Stimulated activated CD8-positive, alpha-beta memory T cell treated with anti-CD3 and anti-CD28 coated beads, Interleukin-12 subunit alpha, Interleukin-12 subunit beta, amount 100 ng/mL, for 1 hour (primary cell): ENCODE measurements around the gene DNAJC5.

Experiments used
- DNase-seq: peaks from one replicate; pipeline ENCODE4 v3.0.0-alpha.2; 2020; ENCODE audit warnings: low read depth

Gene DNAJC5

DNA sequence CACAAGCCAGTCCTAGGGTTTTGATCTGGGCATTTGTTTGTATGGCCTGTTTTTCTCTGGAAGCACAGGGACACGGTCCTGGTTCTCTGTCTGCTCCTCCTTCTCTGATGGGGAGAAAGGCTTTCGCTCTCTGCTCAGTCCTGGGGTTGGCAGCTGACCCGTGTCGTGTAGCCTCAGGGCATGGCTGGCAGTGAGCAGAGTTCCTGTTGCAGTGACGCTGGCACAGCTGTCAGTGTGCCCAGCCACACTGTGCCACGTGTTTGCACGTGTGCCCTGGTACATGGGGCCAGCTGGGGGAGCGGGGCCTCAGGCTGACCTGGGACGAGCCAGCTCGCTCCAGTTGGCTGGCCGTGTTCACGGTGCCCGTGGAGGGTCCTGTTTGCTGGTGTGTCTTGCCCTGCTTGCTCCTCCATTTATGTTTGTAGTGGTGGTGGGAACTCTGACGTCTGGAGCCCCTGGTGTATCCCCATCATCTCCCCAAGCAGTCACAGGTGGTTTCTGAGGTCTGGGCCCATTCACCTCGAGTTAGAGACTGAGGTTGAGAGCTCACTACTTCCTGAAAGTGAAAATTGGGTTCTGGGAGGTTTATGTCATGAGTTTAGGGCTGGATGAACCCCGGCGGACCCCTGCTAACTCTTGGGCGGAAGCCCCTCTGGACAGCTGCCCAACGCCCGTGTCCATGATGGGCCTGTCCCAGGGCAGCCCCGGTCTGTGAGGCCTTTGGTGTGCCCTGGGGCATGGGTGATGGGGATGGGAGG is 10.2 kb upstream of the DNAJC5 start:
- DNase-seq = no peak

DNA sequence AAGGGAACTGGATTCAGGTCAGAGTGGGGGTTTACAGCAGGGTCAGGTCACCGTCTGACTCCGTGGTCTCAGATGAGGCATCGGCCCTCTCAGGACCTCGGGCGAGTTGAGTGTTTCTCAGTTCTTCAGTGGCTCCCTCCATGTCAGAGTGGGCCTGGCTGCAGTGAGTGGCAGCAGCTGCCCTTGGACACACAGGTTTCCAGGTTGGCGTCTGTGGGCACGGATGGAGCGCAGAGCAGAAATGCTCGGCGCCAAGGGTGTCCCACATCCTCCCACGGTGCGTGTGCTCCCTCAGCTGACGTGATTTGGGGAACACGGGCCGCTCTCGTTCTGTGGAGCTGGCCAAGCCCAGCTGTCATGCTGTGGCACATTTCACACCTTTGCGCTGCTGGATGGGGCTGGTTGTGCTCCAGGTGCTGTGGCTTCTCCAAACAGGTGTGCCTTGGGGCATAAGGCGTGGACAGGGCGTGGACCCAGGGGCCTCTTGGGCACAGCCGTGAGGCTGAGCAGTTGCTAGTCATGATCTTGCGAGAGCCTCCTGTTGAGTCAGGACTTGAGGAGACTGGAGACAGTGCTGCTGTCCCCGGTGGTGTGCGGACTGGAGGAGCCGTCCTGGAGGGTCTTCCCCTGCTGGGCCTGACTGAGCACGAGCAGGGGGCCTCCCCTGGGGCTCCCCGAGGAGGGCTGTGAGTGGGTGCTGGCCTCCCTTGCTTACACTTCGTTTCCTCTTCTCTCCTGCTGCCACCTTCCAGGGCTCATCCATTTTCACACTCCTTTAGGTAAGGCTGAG is 9.5 kb upstream of the DNAJC5 start:
- no peak for DNase-seq

DNA sequence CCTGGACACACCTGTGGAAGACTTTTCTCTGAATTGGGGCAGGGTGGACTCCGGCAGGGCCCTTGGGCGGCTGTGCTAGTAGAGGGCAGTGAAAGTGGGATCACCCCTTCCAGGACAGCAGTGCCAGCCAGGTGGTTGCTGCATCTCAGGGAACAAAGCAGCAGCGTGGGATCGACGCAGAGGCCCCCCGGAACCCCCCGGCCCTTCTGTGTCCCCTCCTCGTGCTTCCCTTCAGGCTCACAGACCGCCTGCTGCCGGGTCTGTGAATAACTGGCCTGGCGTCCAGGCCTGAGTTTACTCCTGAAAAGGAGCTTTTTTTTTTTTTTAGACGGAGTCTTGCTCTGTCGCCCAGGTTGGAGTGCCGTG is 8.9 kb upstream of the DNAJC5 start:
- no peak for DNase-seq

DNA sequence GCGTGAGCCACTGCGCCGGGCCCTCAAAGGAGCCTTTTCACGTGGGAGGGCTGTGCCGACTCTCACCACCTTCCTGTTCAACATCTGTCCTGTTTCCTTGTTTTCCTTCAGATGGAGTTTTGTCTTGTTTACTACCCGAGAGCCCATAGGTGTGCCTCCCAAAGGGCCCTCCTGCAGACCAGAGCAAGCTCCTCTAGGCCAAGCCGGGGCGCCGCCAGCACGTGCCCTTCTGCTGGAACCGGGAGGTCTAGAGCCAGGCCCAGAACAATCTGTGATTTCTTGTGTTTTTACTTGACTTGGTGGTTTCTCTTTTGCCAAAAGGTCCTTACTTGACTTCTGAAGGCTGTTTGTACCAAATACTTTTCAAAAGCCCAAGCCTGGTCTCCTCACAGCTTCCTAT is 8.0 kb upstream of the DNAJC5 start:
- DNase-seq = no peak

DNA sequence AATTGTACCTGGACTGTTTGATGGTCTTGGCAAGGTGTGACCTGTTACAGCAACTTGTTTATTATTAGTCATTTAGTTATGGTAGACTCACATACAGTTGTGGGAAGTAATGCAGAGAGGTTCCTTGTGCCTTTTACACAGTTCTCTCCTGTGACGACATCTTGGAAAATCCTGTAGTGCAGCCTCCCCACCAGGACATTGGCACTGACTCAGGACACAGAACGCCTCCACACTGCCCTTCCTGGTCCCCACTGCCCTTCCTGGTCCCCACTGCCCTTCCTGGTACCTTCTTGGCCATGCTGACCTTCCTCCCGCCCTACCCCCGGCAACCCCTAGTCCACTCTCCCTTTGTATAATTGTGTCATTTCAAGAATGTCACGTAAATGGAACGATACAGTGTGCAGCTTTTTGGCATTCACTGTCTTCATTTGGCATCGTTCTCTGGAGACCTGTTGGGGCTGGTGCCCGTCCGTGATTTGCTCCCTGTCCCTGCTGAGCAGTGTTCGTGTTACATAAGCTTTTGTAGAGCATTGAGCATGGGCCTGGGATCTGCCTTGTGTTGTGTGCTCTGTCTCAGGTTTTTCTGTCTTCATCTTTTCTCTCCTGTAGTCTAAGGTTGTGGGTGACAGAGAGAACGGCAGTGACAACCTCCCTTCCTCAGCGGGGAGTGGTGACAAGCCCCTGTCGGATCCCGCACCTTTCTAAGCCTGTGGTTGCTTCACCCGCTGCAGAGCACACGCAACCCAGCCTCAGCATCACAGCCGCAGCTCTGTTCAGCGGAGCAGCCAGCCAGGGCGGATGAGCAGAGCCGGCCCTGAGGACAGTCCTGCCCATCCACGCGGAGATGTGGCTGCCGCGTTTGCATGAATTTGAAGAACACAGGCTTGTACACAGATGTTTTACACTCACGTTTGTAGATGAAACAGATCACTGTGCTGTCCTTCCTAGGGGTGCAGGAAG is 5.4 kb upstream of the DNAJC5 start:
- DNase-seq = no peak

DNA sequence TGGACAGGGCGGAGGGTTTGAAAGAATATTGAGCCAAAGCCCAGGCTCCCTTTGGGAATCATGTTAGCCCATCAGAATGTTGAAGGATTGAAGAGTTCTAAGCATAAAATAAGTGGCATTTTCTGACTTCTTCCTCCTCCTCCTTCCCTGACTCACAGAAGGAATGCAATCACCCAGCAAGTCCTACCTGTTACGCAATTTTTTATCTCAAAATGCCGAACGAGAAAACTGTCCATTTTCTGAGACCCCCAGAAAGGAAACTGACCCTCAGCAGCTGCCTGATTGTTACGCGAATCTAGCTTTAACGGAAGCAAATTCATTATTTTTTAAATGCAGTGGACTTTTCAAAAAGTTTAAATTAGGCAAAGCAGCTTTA is 4.7 kb upstream of the DNAJC5 start:
- DNase-seq = no peak

DNA sequence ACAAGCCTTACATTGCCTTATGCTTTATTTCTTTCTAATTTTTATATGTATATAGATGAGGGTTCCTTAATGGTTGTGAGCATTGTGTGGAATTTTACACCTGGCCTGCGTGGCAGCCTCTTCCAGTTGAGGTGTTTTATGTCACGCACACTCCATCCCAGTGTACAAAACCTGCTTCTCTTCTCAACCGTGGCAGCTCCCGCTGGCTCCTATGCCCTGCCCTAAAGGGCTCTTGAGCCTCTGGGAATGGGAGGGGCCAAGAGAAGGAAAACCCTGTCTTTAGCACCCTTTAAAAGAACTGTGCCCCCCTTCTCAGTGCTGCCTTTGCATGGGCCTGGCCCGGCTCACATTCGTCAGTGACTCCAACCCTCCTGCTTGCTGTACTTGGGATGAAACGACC is 4.3 kb upstream of the DNAJC5 start:
- no peak for DNase-seq

DNA sequence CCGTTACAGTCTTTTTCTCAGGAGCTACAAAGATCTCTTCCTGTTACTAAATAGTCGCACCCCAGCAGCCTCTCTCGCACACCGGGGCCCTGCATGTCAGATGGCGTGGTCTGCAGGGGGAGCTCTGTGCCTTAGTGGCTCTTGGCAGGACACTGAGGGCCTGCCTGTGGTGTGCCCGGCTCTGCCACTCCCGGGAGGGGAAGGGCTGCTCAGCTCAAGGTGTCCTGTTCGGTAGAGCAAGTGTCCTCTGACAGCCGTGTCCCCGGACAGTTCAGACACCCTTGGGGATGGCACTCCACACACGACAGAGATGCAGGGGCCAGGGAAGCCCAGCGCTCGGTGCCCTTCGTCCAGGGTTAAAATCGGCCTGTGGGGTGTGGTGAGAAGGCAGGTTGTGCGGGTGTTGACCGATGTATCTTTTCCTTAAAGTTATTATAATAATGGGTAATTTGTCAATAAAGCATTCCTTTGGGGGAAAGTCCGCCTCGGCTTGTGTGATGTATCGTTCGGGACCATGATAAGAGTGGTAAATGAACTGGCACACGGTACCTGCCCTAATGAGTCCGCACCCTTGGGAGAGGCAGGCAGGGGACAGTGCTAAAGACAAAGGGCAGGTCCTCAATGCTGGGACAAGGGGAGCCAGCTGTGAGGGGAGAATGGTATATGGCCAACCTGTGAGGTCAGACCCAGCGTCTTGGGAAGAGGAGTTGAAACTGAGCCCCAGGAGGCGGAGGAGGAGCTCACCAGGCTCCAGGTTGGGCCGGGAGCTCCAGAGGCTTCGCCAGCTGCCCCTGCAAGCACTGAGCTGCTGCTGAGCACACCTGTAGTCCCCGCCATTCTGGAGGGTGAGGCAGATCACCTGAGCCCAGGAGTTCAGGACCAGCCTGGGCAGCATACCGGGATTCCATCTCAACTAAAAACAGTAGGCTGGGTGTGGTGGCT is 3.6 kb upstream of the DNAJC5 start:
- DNase-seq = no peak

DNA sequence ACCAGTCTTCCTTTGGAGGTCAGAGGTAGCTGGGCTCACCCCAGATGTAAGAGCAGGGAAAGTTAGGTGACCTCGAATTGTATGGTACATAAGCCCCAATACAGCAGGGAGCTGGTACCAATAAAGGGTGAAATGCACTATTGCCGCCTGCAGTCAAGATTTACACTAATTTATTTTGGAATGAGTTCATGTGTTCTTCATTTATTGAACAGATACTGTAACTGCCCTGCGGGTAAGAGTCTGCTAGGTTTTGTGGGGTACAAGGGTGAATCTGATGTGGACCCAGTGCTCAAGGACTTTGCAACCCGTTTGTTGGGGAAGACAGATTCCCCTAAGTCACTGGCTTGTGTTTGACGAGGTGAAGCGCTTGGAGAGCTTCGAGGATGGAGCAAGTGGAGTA is 2.5 kb upstream of the DNAJC5 start:
- DNase-seq = no peak

DNA sequence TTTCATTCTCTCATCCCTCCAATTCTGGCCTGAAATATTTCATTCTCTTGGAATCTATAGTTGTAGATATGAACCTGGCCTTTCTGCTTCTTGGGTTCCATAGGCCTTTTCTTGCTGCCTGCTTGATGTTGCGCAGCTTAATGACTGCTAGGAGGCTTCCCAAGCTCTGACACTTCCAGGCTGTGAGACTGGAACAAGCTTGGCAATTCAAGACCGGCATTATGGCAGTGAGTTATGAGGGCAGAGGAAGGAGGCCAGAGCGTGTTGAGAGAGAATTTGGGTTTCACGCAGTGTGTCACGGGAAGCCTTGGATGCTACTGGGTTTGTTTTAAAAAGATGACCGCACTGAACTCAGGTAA is 948 bp upstream of the DNAJC5 start:
- DNase-seq = no peak

DNA sequence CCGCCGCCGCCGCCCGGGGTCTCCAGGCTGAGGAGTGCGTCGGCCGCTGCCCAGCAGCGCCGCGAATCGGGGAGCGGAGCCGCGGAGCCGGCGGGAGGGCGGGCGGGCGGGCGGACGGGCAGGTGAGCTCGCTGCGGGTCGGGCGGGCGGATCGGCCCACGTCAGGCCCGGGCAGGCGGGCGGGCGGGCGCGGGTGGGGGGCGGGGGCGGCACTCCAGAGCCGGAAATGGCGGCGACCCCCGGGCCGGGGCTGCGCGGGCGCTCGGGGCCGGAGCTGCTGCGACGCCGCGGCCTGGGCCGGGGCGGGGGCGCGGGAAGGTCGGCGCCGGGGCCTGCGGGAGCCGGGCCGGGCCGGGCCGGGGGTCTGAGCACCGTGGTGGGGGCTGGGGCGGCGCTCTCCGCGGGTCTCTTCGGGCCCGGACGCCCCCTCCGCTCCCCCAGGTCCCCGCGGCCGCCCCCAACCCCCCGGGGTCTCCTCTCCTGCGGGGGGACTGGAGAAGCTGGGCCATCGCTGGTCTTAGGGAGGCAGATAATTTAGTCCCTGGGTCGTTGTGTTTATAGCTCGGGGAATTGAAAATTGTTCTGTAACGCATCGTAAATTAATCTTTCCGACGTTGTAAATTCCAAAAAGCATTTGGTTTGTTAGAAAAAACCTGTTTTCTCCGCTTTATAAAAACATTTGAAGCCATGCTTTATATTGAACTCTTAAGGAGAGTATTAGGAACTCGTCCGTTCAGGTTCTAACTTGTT is 451 bp downstream of the DNAJC5 start:
- no peak for DNase-seq

DNA sequence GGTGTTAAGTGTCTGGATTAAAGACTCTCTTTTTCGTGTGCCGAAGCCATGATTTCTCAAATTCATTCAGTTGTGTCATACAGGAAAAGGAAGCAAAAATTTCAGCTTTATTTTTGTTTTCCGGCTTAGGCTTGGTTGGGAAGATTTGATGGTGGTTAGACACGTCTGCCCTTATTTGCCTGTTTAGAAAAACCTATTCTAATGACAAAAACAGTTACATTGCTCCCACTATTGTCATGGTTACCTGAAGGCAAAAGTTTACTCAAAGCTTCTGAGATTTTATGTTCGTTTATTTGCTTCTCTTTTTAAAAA is 982 bp downstream of the DNAJC5 start:
- no peak for DNase-seq

DNA sequence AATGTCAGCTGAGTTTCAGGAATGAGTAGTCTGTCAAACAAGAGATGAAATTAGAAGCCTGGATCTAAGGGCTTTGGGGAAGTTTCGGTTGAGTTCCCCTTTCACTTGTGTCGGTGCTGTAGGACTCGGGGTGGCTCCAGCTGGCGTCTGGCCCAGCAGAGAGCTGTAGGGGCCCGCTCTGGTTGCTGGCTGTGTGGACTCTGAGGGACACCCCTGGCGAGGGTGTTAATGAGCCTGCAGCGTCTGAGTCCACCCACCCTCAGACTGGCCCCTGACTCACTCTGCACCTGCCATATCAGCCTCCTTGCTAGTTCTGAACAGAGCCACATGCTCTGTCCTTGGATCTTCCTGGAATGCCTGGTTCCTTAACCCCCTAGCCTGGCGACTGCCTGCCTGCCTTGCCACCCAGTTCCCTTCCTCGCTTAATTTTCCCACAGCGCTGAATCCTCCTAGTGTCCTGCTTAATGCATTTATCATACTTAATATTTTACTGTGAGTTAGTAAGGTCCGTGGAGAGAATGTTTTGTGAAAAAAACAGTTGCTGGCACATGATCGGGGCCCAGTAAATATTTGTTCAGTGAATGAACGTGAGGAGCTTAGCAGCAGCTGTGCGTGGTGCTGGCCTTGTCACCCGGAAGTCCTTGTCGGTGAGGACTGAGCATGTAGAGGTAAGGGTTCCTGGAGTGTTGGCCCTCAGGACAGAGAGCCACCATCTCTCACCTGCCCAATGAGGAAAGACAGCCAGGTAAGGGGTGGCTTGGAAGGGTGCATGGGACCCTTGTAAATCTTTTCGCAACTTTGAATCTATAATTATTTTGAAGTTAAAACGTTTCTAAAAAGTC is 1.6 kb downstream of the DNAJC5 start:
- DNase-seq = no peak

DNA sequence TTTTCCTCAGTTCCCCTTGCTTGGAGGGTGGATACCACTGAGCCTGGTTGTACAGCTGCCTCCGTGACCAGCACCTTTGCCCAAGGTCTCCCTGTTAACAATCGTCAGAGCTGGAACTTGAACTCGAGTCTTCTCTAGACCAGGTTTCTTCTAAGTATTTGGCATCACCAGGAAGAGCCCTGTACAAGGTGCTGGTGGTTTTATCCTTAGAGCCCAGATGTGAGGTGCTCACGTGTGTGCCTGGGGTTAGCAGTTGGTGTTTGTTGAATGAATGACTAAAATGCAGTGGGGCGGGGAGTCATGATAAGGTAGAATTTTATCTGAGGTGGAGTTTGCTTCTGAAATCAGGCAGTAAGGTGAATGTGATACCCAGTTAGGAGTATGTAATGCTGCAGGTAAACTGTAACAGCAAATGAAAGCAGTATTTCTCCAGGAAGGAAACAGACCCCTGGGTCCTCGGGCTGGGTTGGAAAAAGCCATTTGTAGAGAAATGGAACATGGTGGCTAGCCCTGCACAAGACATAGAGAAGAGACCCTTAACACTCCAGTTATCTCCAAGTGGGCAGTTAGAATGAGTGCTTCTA is 3.1 kb downstream of the DNAJC5 start:
- DNase-seq = no peak

DNA sequence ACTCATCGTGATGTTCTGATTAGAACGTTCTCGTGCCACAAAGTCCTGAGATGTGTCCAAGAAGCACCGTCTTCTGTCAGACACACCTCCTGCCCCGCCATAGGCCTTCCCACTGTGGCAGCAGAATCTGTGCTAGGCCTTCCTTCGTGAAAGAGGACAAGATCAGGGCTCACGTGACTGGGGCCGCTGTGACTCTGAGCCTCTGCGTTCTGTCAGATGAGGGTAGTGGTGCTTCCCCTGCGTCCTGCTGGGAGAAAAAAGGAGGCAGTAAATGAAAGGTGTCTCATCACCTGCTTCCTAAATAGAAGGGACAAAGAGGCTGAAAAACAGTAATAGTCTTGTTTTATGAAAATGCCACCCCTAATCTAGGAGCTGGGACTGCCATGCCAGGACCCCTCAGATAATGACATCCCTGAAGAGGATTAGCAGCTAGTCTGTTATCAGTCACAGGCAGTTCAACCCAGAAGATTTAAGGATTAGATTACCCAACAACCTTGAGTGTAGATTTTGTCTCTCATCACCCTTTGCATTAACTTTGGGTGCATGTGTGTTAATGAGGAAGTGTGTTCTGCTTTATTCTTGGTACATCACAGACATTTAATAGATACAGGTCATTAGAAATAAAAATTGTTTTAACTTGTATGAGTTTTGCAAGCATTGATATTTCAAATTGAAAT is 4.1 kb downstream of the DNAJC5 start:
- DNase-seq = no peak

DNA sequence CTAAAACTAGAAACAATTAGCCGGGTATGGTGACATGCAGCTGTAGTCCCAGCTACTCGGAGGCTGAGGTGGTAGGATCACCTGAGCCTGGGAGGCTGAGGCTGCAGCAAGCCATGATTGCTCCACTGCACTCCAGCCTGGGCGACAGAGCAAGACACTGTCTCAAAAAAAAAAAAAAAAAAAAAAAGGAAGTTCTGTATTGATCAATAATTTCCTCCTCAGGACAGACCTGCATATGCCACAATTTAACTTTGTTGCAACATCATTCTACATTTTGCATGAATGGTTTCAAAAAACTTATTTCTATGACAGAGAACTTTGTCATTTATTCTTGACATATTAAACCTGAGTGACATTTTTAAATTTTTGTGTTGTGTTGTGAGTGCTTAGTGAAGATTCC is 5.5 kb downstream of the DNAJC5 start:
- no peak for DNase-seq

DNA sequence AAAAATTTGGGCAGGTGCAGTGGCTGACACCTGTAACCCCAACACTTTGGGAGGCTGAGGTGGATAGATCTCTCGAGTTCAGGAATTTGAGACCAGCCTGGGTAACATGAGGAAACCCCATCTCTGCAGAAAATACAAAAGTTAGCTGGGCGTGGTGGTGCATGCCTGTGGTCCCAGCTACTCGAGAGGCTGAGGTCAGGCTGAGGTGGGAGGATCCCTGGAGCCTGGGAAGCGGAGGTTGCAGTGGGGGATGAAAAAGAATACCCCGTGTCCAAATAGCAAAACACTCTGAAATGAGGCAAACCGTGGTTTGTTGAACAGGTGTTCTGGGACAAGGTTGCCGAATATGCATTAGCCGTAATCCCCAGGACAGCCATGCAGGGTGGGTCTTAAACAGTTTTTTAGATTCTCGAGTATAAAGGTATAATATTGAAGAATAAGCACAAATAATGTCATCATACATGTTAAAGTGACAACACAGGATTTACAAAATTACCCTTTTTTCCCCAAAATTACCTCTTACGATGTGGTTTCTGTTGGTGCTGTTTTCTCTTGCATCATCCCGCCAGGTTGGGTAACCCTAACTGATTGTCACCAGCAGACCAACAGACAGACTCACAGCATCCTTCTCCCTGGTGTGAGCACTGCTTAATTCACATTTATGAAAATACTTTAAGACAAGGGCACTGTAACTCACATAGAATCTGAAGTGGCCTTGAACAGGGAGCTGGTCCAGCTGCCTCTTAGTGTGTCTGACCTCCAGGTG is 9.1 kb downstream of the DNAJC5 start:
- DNase-seq = no peak

DNA sequence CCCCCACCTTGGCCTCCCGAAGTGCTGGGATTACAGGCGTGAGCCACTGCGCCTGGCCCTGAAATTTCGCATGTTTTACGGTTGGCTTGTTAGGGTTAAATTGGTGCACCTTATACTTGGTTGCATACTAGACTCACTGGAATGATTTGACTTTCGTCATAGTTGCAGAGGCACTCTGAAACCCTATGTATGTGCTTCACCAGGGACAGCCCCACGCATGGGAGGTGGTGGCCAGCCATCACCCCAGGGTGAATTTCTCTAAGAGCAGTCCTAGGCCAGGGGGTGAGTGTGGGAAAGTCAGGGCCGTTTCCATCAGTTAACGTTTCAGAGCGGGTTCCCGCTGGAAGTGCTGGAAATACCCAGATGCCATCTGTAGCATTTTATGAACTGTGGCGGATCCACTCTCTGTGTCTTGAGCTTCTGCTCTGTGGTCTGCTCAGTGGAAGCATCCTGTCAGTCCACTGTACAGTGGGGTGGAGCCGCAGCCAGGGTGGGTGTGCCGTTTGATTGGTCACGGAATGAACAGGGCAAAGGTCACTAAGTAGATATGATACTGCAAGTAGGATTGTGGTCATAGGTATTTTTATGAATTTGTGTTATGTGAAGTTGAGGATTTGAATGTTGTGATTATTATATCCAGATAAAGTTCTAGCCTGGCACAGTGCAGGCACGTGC is 13.2 kb downstream of the DNAJC5 start:
- DNase-seq = no peak
